H9 (cell line): ENCODE data around the gene KANSL1L. TPM values are rescaled to one million over a fixed set of nuclear protein-coding genes. Genes with fewer than 3 reads are reported as not detected.

Experiments
- DNase-seq: peaks from one replicate; pipeline ENCODE4 v3.0.0-alpha.2; 2017
- H2AFZ ChIP-seq: one replicate; pipeline ENCODE4 v1.6.1; 2013; ENCODE audit warnings: mild to moderate bottlenecking, low read length, control low read depth, moderate library complexity
- H2AK5ac ChIP-seq: 2 replicates; pipeline ENCODE4 v1.6.1; 2013; ENCODE audit warnings: low read length, control low read depth, mixed read lengths; ENCODE audit not compliant: insufficient read length
- H2BK120ac ChIP-seq: one replicate; pipeline ENCODE4 v1.6.1; 2013; ENCODE audit warnings: low read depth, mild to moderate bottlenecking, low read length, control low read depth, inconsistent platforms; ENCODE audit not compliant: poor library complexity, severe bottlenecking
- H2BK12ac ChIP-seq: 2 replicates; pipeline ENCODE4 v1.6.1; 2013; ENCODE audit warnings: low read length, control low read depth, mixed read lengths, low read depth; ENCODE audit not compliant: insufficient read length
- H2BK15ac ChIP-seq: 2 replicates; pipeline ENCODE4 v1.6.1; 2013; ENCODE audit warnings: low read depth, low read length, control low read depth
- H2BK20ac ChIP-seq: one replicate; pipeline ENCODE4 v1.6.1; 2013; ENCODE audit warnings: low read depth, mild to moderate bottlenecking, low read length, control low read depth, inconsistent platforms; ENCODE audit not compliant: poor library complexity, severe bottlenecking
- H2BK5ac ChIP-seq: 2 replicates; pipeline ENCODE4 v1.6.1; 2013; ENCODE audit warnings: low read length, control low read depth, mixed read lengths; ENCODE audit not compliant: insufficient read length
- H3K14ac ChIP-seq: 2 replicates; pipeline ENCODE4 v1.6.1; 2013; ENCODE audit warnings: low read length, control low read depth; ENCODE audit not compliant: insufficient read depth
- H3K18ac ChIP-seq: 2 replicates; pipeline ENCODE4 v1.6.1; 2013; ENCODE audit warnings: low read depth, mild to moderate bottlenecking, mixed read lengths, low read length, control low read depth; ENCODE audit not compliant: insufficient read length
- H3K23ac ChIP-seq: 2 replicates; pipeline ENCODE4 v1.6.1; 2013; ENCODE audit warnings: low read length, control low read depth, mixed read lengths, low read depth; ENCODE audit not compliant: insufficient read length
- H3K23me2 ChIP-seq: 2 replicates; pipeline ENCODE4 v1.6.1; 2013; ENCODE audit warnings: low read depth, mild to moderate bottlenecking, mixed read lengths, low read length, control low read depth; ENCODE audit not compliant: insufficient read length, poor library complexity, severe bottlenecking
- H3K27ac ChIP-seq: 2 replicates; pipeline ENCODE4 v1.5.1; 2013; ENCODE audit warnings: low read length, control low read depth, mixed read lengths, low read depth; ENCODE audit not compliant: insufficient read length
- H3K27me3 ChIP-seq: 2 replicates; pipeline ENCODE4 v1.6.1; 2013; ENCODE audit warnings: low read length, control low read depth, inconsistent platforms; ENCODE audit not compliant: insufficient read depth
- H3K4ac ChIP-seq: 2 replicates; pipeline ENCODE4 v1.6.1; 2013; ENCODE audit warnings: low read depth, mild to moderate bottlenecking, control low read depth, inconsistent platforms, low read length, moderate library complexity
- H3K4me1 ChIP-seq: 2 replicates; pipeline ENCODE4 v1.6.1; 2013; ENCODE audit warnings: low read length, control low read depth, inconsistent platforms; ENCODE audit not compliant: insufficient read depth
- H3K4me2 ChIP-seq: 2 replicates; pipeline ENCODE4 v1.6.1; 2013; ENCODE audit warnings: low read length, control low read depth, mixed read lengths; ENCODE audit not compliant: insufficient read length, insufficient read depth
- H3K56ac ChIP-seq: 2 replicates; pipeline ENCODE4 v1.6.1; 2013; ENCODE audit warnings: low read depth, mild to moderate bottlenecking, mixed read lengths, low read length, control low read depth; ENCODE audit not compliant: insufficient read length
- H3K79me1 ChIP-seq: 2 replicates; pipeline ENCODE4 v1.6.1; 2013; ENCODE audit warnings: low read depth, mild to moderate bottlenecking, moderate library complexity, low read length, control low read depth, inconsistent platforms; ENCODE audit not compliant: insufficient read depth, poor library complexity, severe bottlenecking
- H3K79me2 ChIP-seq: 2 replicates; pipeline ENCODE4 v1.6.1; 2013; ENCODE audit warnings: low read length, control low read depth, inconsistent platforms; ENCODE audit not compliant: insufficient read depth
- H3K9ac ChIP-seq: 2 replicates; pipeline ENCODE4 v1.6.1; 2013; ENCODE audit warnings: low read length, control low read depth, mixed read lengths; ENCODE audit not compliant: insufficient read length; ENCODE audit errors: extremely low read depth
- H3K9me3 ChIP-seq: one replicate; pipeline ENCODE4 v1.6.1; 2013; ENCODE audit warnings: low read depth, low read length, inconsistent platforms; ENCODE audit not compliant: control insufficient read depth
- H3T11ph ChIP-seq: one replicate; pipeline ENCODE4 v1.6.1; 2013; ENCODE audit warnings: mild to moderate bottlenecking, low read length, control low read depth, inconsistent platforms
- H4K20me1 ChIP-seq: one replicate; pipeline ENCODE4 v1.6.1; 2013; ENCODE audit not compliant: control insufficient read depth, insufficient read length, insufficient read depth
- H4K5ac ChIP-seq: 2 replicates; pipeline ENCODE4 v1.6.1; 2013; ENCODE audit warnings: low read depth, mild to moderate bottlenecking, mixed read lengths, low read length, control low read depth; ENCODE audit not compliant: insufficient read length
- H4K8ac ChIP-seq: replicated peaks from 2 replicates; pipeline ENCODE4 v1.6.1; 2013; ENCODE audit warnings: low read length, control low read depth, mixed read lengths, low read depth; ENCODE audit not compliant: insufficient read length
- H4K91ac ChIP-seq: 2 replicates; pipeline ENCODE4 v1.6.1; 2013; ENCODE audit warnings: low read depth, mild to moderate bottlenecking, moderate library complexity, mixed read lengths, low read length, control low read depth; ENCODE audit not compliant: insufficient read length
- H3K27ac Mint-ChIP-seq, 3 experiments: 2 replicates in 2 of 3; 3 replicates in 1 of 3; pipeline ENCODE4 v1.8.0; 2020 to 2021; ENCODE audit warnings: mixed read lengths in 3 of 3, mild to moderate bottlenecking in 1 of 3, moderate library complexity in 1 of 3
- H3K27me3 Mint-ChIP-seq: 2 replicates; pipeline ENCODE4 v1.8.0; 2021; ENCODE audit warnings: low read depth, mild to moderate bottlenecking, moderate library complexity, mixed read lengths
- H3K36me3 Mint-ChIP-seq, 3 experiments: 2 replicates in 2 of 3; 3 replicates in 1 of 3; pipeline ENCODE4 v1.8.0; 2020 to 2021; ENCODE audit warnings: low read depth in 3 of 3, mixed read lengths in 3 of 3; ENCODE audit not compliant: insufficient read depth in 1 of 3
- H3K4me1 Mint-ChIP-seq, 2 experiments: 2 replicates each; pipeline ENCODE4 v1.8.0; 2020; ENCODE audit warnings: mixed read lengths in 2 of 2
- H3K4me3 Mint-ChIP-seq, 2 experiments: 2 replicates in 1 of 2; 3 replicates in 1 of 2; pipeline ENCODE4 v1.8.0; 2020 to 2021; ENCODE audit warnings: mild to moderate bottlenecking in 2 of 2, mixed read lengths in 2 of 2, moderate library complexity in 1 of 2
- H3K9me3 Mint-ChIP-seq, 2 experiments: 2 replicates in 1 of 2; 3 replicates in 1 of 2; pipeline ENCODE4 v1.8.0; 2020; ENCODE audit warnings: mild to moderate bottlenecking in 2 of 2, mixed read lengths in 2 of 2, moderate library complexity in 1 of 2
- CTCF ChIP-seq: fragments of 200-600 bp; sonication (generic); conservative IDR thresholded peaks from 3 replicates; pipeline ENCODE4 v1.8.0; 2021; ENCODE audit warnings: antibody characterized with exemption, mild to moderate bottlenecking
- WGBS: extraction: QIAGEN DNeasy Blood & Tissue Kit; methylation state at CpG from one replicate; pipeline ENCODE4 v1.1.7; 2013; ENCODE audit warnings: missing lambda C conversion rate, low lambda C conversion rate, mixed read lengths; ENCODE audit not compliant: insufficient read length; ENCODE audit errors: extremely low coverage; 5-methylcytosine and 5-hydroxymethylcytosine counted together
- total RNA-seq: library from RNA; stranded (reverse); gene quantifications from 2 replicates; pipeline ENCODE4 v1.2.1, GENCODE V29; 2021

The KANSL1L gene
- total RNA-seq, 1 experiment from 2014 or later, result 8.2 TPM

GRCh38 chr2:210190345-210190744 is 19.1 kb upstream of the KANSL1L start:
- Histone ChIP-seq H3K4me2 (no peak overlapping the region), H2BK120ac (no peak overlapping the region), H4K5ac (no peak overlapping the region), H3K18ac (no peak overlapping the region), H2BK20ac (no peak overlapping the region), H2BK5ac (no peak overlapping the region), H3K27ac (no peak overlapping the region), H3K23me2 (no peaks in the 10 kb centered on the region), H2AFZ (no peak overlapping the region), H3K23ac (no peak overlapping the region), H3K27me3 (no peaks in the 10 kb centered on the region), H2BK15ac (no peak overlapping the region), H3K4me1 (no peaks in the 10 kb centered on the region), H3K9ac (no peak overlapping the region), H3K79me1 (no peaks in the 10 kb centered on the region), H3K9me3 (no peaks in the 10 kb centered on the region), H2AK5ac (no peak overlapping the region), H3K79me2 (no peaks in the 10 kb centered on the region), H3K4ac (no peak overlapping the region), H3K56ac (no peak overlapping the region), H3K14ac (no peak overlapping the region), H4K8ac (no peak overlapping the region), H4K20me1 (no peaks in the 10 kb centered on the region), H4K91ac (no peak overlapping the region), H3T11ph (no peak overlapping the region), H2BK12ac (no peak overlapping the region)
- no peak for TF ChIP-seq CTCF
- no CpG with 5 or more reads among the region's 4 CpGs for WGBS
- no peaks in the 10 kb centered on the region for H3K4me1 Mint-ChIP-seq
- H3K4me3 Mint-ChIP-seq, result no peak overlapping the region
- no peaks in the 10 kb centered on the region for H3K27me3 Mint-ChIP-seq
- no peak overlapping the region for H3K27ac Mint-ChIP-seq
- H3K9me3 Mint-ChIP-seq, result peaks cover 16 to 18% of the 10 kb centered on the region in 2 experiments
- peaks cover 9 to 15% (median 11%) of the 10 kb centered on the region in 3 experiments for H3K36me3 Mint-ChIP-seq
- no peak for DNase-seq
